CD4-positive, alpha-beta T cell treated with Interleukin-21 for 1 hour (primary cell): Measurements from ENCODE around the gene NFAT5.

ENCODE experiments used
- DNase-seq: peaks from one replicate; pipeline ENCODE4 v3.0.0-alpha.2; 2020

The NFAT5 gene

GRCh38 chr16:69748694-69749345 is 183.1 kb downstream of the NFAT5 start:
- no peak for DNase-seq

- no peak for DNase-seq
Measured at GRCh38 chr16:69754143-69754468, 188.3 kb downstream of the NFAT5 start.
